ENCODE data around the gene DPYSL5. TPM values are rescaled to one million over a fixed set of nuclear protein-coding genes. Genes with fewer than 3 reads are reported as not detected.

The DPYSL5 gene
- total RNA-seq, 1 donor, result not detected

GRCh38 chr2:26899500-26900164 lies 51.7 kb downstream of the DPYSL5 start:
- TF ChIP-seq CTCF (IDR thresholded peaks at IDR 0.05; ENCODE audit: insufficient read depth, low read depth, low read length), result no peak
- H3K4me3 ChIP-seq (ENCODE audit: low read depth, low read length), result no peak overlapping the region
- no peak for DNase-seq (ENCODE audit: low read depth)

GRCh38 chr2:26900831-26901321 lies 52.9 kb downstream of the DPYSL5 start:
- no peak for DNase-seq (ENCODE audit: low read depth)
- no peak for TF ChIP-seq CTCF (IDR thresholded peaks at IDR 0.05; ENCODE audit: insufficient read depth, low read depth, low read length)
- H3K4me3 ChIP-seq (ENCODE audit: low read depth, low read length), result no peak overlapping the region

- TF ChIP-seq CTCF (IDR thresholded peaks at IDR 0.05; ENCODE audit: insufficient read depth, low read depth, low read length), result no peak
- DNase-seq (ENCODE audit: low read depth), result no peak
- no peak overlapping the region for H3K4me3 ChIP-seq (ENCODE audit: low read depth, low read length)
Measured at GRCh38 chr2:26901326-26902183, 53.6 kb downstream of the DPYSL5 start.

GRCh38 chr2:26903676-26904075 lies 55.7 kb downstream of the DPYSL5 start:
- DNase-seq (ENCODE audit: low read depth), result no peak
- TF ChIP-seq CTCF (IDR thresholded peaks at IDR 0.05; ENCODE audit: insufficient read depth, low read depth, low read length), result no peak
- H3K4me3 ChIP-seq (ENCODE audit: low read depth, low read length), result no peak overlapping the region

GRCh38 chr2:26904839-26905238 lies 56.9 kb downstream of the DPYSL5 start:
- TF ChIP-seq CTCF (IDR thresholded peaks at IDR 0.05; ENCODE audit: insufficient read depth, low read depth, low read length), result no peak
- DNase-seq (ENCODE audit: low read depth), result no peak
- no peak overlapping the region for H3K4me3 ChIP-seq (ENCODE audit: low read depth, low read length)

- TF ChIP-seq CTCF (IDR thresholded peaks at IDR 0.05; ENCODE audit: insufficient read depth, low read depth, low read length), result no peak
- H3K4me3 ChIP-seq (ENCODE audit: low read depth, low read length), result no peak overlapping the region
- DNase-seq (ENCODE audit: low read depth), result no peak
Measured at GRCh38 chr2:26905341-26906198, 57.6 kb downstream of the DPYSL5 start.

Measured in fibroblast of villous mesenchyme (primary cell).